Right hindlimb (tissue), 1 donor: Measurements from ENCODE around the gene SPATA20.

Source experiments
- DNase-seq: peaks from one replicate; pipeline ENCODE4 v3.0.0-alpha.2; 2018

Gene SPATA20

GRCh38 chr17:50560185-50560824 lies 13.3 kb downstream of the SPATA20 start, which contains the start of gene CACNA1G:
Gene CACNA1G (plus strand): TSS chr17:50560715. CDS start chr17:50561460, 745 bp downstream.
- peak; percentile 99 for DNase-seq

GRCh38 chr17:50560931-50561745 lies 14.2 kb downstream of the SPATA20 start:
- no peak for DNase-seq

GRCh38 chr17:50561746-50562141 lies 14.8 kb downstream of the SPATA20 start:
- DNase-seq, result no peak

DNA sequence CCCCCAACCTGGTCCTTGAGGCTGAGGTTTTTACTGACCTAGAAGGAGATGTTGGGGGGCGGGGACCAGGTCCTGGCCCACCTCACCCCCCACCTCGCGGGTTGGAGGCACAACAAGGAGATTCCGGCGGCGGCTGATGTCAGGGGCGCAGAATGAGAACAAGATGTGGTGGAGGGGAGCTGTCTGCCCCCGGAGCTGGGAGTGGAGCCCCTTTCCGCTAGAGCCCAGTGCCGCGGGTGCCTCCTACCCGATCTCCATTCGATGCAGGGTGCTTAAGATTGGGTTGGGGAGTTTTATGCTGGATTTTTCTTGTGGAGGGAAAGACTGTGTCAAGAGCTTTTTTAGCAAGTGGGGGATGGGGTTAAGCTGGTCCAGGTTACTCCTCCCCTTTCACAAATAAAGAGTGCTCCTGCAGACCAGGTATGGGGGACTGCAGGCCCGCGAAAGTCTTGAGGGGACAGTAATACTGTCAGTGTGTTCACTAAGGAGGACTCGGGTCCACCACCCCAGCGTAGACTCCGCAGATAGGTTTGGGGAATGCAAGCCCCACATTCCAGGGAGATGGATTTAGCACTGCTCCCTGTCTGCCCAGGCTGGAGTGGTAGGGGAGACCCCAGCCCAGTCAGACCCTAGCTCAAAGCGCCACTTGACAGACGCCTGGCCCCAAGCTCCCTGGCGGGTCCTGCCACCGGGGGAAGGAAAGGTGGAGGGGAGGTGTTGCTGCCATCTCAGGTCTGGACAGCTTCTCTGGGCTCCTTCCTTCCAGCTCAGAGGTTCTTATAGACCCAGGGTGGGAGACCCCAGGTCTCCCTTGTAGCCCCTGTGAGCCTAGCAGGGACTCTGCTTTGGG lies 15.5 kb downstream of the SPATA20 start:
- peak; percentile 63 for DNase-seq

- no peak for DNase-seq
Observed at GRCh38 chr17:50563092-50563511, 16.1 kb downstream of the SPATA20 start.

DNA sequence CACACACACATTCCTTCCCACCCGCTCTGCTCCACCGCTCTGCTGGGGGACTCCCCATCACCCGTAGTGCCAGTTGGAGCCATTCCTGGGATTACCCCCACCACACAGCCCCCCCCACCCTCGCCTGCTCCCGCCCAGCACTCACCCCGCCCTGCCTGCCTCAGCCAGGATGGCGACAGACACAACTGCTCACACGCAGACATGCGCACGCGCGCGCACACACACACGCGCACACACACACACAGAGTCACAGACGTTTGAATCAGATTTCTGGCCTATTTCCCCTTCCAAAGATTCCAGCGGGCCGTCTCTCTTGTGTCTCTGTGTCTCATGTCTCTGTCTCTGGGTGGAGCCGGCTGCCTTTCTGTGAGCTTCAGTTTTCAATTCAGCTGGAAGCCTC lies 17.9 kb downstream of the SPATA20 start:
- DNase-seq, result peak; percentile 94

DNA sequence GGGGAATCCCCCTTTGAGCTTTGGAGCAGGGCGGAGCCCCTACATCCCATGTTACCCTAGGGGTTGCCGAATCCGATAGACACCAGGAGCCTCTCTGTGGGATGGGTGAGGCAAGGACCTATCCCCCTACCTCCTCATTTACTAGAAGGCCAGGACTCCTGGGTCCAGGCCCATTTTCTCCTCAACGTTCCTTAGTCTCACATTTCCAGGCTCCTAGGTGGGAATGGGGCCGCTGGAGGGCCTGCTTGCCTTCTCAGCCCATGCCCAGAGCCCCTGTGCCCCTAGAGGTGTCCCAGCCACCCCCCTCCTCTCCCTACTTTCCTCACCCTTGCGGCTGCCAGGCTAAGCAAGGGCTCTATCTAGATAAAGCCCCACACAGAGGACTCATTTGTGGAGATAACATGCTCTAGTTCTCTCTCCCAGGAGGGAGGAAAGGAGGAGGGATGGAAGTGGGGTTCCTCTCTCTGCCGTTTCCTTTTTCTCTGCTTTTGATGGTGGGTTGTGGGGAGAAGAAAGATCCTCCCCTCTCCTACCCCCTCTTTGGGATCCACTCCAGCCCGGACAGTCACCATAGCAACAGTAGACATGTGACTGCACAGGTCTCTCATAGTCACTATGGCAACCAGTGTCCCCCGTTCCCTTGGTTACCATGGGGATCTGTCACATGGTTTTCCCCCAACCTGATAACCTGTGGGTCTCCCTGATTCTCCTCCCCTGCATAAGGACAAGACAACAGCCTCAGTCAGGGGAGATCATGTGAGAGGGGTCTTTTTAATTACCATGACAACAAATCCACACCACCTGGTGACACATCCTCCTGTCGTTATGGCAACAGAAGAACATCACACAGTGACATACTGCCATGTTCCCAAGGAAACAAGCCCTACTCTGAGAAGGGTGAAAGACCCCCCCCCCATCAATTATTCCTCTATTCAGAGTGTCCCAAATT lies 18.7 kb downstream of the SPATA20 start:
- DNase-seq, result peak; percentile 72

DNA sequence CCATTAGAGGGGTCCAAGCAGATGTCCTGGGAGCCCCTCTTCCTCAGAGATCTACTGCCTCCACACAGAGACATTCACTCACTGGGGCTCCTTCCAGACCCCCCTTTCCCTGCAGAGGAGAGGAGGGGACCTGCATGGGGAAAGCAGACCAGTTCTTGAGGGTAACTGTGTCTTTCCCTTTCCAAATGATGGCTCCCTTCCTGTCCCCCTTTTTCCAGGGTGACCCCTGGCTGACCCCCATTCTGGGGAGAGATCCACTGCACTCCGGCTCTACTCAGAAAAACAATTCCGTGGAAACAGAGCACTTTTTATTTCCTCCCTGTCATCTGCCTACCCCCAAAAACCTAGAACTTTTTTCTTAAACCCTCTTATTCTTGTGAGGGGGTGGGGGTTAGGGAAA lies 19.9 kb downstream of the SPATA20 start:
- DNase-seq, result no peak

DNA sequence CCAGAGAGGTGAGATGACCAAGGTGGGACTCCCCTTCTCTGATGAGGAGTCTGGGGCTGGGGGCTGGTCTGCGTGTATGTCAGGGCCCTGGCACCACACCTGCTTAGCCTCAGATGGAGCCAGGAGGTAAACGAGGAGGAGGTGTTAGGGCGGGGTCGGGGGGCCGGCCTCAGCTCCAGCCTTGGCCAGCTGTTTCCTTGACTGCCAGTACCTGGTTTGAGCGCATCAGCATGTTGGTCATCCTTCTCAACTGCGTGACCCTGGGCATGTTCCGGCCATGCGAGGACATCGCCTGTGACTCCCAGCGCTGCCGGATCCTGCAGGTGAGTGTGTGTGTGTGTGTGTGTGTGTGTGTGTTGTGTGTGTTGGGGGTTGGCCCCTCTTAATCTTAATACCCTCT lies 21.7 kb downstream of the SPATA20 start:
- DNase-seq, result no peak

- no peak for DNase-seq
Observed at GRCh38 chr17:50569592-50569991, 22.6 kb downstream of the SPATA20 start.

- no peak for DNase-seq
Observed at GRCh38 chr17:50570032-50570431, 23.1 kb downstream of the SPATA20 start.

GRCh38 chr17:50570528-50570927 lies 23.6 kb downstream of the SPATA20 start:
- no peak for DNase-seq

DNA sequence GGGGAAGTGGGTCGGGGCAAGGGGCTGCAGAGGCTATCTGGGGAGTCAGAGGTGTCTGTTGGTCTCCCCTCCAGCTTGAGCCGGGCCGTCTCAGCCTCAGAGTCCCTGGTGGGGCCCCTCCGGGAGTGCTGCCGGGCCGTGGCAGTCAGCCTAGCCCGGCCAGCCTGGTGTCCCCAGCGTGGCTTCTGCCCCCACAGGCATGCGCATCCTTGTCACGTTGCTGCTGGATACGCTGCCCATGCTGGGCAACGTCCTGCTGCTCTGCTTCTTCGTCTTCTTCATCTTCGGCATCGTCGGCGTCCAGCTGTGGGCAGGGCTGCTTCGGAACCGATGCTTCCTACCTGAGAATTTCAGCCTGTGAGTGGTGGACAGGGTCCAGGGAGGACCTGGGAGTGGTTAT lies 24.7 kb downstream of the SPATA20 start:
- no peak for DNase-seq

DNA sequence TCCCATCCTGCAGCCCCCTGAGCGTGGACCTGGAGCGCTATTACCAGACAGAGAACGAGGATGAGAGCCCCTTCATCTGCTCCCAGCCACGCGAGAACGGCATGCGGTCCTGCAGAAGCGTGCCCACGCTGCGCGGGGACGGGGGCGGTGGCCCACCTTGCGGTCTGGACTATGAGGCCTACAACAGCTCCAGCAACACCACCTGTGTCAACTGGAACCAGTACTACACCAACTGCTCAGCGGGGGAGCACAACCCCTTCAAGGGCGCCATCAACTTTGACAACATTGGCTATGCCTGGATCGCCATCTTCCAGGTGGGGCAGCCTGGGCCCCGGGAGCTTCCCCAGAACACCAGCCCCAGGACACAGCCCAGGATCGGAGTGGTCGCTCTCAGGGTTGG lies 25.6 kb downstream of the SPATA20 start:
- no peak for DNase-seq

- no peak for DNase-seq
Observed at GRCh38 chr17:50573866-50574611, 27.1 kb downstream of the SPATA20 start.

DNA sequence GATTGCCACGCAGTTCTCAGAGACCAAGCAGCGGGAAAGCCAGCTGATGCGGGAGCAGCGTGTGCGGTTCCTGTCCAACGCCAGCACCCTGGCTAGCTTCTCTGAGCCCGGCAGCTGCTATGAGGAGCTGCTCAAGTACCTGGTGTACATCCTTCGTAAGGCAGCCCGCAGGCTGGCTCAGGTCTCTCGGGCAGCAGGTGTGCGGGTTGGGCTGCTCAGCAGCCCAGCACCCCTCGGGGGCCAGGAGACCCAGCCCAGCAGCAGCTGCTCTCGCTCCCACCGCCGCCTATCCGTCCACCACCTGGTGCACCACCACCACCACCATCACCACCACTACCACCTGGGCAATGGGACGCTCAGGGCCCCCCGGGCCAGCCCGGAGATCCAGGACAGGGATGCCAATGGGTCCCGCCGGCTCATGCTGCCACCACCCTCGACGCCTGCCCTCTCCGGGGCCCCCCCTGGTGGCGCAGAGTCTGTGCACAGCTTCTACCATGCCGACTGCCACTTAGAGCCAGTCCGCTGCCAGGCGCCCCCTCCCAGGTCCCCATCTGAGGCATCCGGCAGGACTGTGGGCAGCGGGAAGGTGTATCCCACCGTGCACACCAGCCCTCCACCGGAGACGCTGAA lies 28.7 kb downstream of the SPATA20 start:
- no peak for DNase-seq

DNA sequence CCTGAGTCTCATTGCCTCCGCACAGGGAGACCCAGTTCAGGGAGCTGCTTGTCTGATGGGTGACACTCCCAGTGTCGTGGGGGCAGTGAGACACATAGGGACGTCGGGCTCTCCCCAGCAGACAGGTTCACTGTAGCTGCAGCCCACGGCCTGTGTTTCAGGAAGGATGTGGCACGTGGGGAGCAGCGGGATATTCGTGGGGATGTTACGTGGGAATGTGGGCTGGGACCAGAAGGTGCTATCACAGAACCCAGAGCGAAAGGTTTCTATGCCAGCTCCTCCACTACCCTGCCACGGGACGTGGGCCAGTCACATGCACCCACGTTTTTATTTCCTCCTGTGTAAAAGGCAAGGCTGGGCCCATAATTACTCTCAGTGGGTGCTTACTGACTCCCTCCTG lies 29.9 kb downstream of the SPATA20 start:
- no peak for DNase-seq

DNA sequence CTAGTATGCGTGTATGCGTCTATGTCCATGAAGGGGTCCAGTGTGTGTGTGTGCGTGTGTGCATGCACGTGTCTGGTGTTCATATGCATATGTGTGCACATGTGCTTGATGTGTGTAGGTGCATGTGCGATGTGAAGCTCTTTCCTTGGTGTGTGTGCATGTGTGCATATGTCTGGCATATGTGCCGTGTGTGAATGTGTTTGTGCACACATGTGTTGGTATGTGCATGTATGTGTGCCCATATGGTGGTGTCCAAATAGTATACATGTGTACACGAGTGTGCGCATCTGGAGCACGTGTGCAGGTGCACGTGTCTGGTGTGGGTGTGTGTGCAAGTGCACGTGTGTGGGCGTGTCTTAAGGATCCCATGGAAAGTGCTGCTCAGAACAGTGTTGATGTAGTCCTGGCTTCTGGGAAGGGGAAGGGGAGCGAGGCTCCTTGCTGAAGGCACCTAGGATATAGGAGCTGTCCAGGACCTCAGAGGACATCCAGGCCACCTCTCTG lies 30.5 kb downstream of the SPATA20 start:
- DNase-seq, result no peak

DNA sequence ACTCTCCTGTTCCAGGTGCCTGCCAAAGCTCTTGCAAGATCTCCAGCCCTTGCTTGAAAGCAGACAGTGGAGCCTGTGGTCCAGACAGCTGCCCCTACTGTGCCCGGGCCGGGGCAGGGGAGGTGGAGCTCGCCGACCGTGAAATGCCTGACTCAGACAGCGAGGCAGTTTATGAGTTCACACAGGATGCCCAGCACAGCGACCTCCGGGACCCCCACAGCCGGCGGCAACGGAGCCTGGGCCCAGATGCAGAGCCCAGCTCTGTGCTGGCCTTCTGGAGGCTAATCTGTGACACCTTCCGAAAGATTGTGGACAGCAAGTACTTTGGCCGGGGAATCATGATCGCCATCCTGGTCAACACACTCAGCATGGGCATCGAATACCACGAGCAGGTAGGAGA lies 31.2 kb downstream of the SPATA20 start:
- DNase-seq, result no peak

DNA sequence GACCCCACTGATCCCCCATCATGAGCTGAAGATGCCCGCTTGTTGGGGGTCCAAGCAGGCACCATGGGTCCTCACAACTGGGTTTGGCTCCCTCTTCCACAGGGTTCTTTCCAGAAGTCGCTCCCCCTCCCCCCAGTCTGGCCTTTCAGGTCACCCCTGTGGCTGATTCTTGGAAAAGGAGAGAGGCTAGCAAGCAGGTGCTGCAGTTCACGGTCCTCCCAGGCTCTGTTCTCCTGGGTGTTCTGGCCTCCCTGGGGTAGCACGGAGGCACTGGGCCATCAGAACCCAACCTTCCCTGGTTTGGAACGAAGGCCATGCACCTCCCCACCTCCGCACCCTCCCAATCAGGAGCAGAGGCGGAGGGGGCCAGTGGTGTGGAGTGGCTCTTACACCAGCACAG lies 32.4 kb downstream of the SPATA20 start:
- no peak for DNase-seq

GRCh38 chr17:50580646-50581045 lies 33.7 kb downstream of the SPATA20 start:
- DNase-seq, result no peak
